ENCODE data around the gene CFAP141.
"Not testable (repeated sequence)": the region's sequence is repeated elsewhere in the genome, so short reads cannot be mapped to it uniquely, and the experiment has no call there.

The CFAP141 gene

GRCh38 chr1:154206196-154206595, at the start of gene CFAP141:
Gene CFAP141 (minus strand): TSS chr1:154206333. CDS start chr1:154206307, 26 bp downstream.
- DNase-seq (ENCODE audit: low read depth): no peak

GRCh38 chr1:154253671-154254070, 47.5 kb upstream of the CFAP141 start:
- no peak for DNase-seq (ENCODE audit: low read depth)

- DNase-seq (ENCODE audit: low read depth): no peak
Measured at GRCh38 chr1:154241703-154242351, 35.7 kb upstream of the CFAP141 start.

GRCh38 chr1:154240294-154240833, 34.2 kb upstream of the CFAP141 start:
- DNase-seq (ENCODE audit: low read depth): no peak

- DNase-seq (ENCODE audit: low read depth): no peak
Measured at GRCh38 chr1:154239491-154239890, 33.4 kb upstream of the CFAP141 start.

GRCh38 chr1:154237880-154238506, 31.9 kb upstream of the CFAP141 start:
- DNase-seq (ENCODE audit: low read depth): no peak

GRCh38 chr1:154237435-154237834, 31.3 kb upstream of the CFAP141 start:
- no peak for DNase-seq (ENCODE audit: low read depth)

- DNase-seq (ENCODE audit: low read depth): no peak
Measured at GRCh38 chr1:154236855-154237254, 30.7 kb upstream of the CFAP141 start.

GRCh38 chr1:154233127-154233526, 27.0 kb upstream of the CFAP141 start:
- not testable (repeated sequence) for DNase-seq (ENCODE audit: low read depth)

GRCh38 chr1:154231112-154231511, 25.0 kb upstream of the CFAP141 start:
- DNase-seq (ENCODE audit: low read depth): not testable (repeated sequence)

- no peak for DNase-seq (ENCODE audit: low read depth)
Measured at GRCh38 chr1:154225370-154225769, 19.2 kb upstream of the CFAP141 start.

GRCh38 chr1:154223621-154224020, 17.5 kb upstream of the CFAP141 start:
- no peak for DNase-seq (ENCODE audit: low read depth)

- no peak for DNase-seq (ENCODE audit: low read depth)
Measured at GRCh38 chr1:154222918-154223317, 16.8 kb upstream of the CFAP141 start.

GRCh38 chr1:154222518-154222917, 16.4 kb upstream of the CFAP141 start:
- DNase-seq (ENCODE audit: low read depth): no peak

GRCh38 chr1:154221278-154222001, 15.3 kb upstream of the CFAP141 start:
- peak; percentile 42 for DNase-seq (ENCODE audit: low read depth)

GRCh38 chr1:154220970-154221277, 14.8 kb upstream of the CFAP141 start:
- DNase-seq (ENCODE audit: low read depth): no peak

GRCh38 chr1:154220071-154220969, 14.2 kb upstream of the CFAP141 start, which contains the start of gene UBAP2L:
Gene UBAP2L (plus strand): TSS chr1:154220955. CDS start chr1:154225124, 4,169 bp downstream.
- peak; percentile 93 for DNase-seq (ENCODE audit: low read depth)

- DNase-seq (ENCODE audit: low read depth): no peak
Measured at GRCh38 chr1:154219541-154219940, 13.4 kb upstream of the CFAP141 start.

GRCh38 chr1:154218545-154218944, 12.4 kb upstream of the CFAP141 start:
- no peak for DNase-seq (ENCODE audit: low read depth)

GRCh38 chr1:154213274-154213673, 7.1 kb upstream of the CFAP141 start:
- DNase-seq (ENCODE audit: low read depth): no peak

- DNase-seq (ENCODE audit: low read depth): no peak
Measured at GRCh38 chr1:154212083-154212482, 6.0 kb upstream of the CFAP141 start.
